ENCODE results near the gene CYTH4.
"Not testable (repeated sequence)": the region's sequence is repeated elsewhere in the genome, so short reads cannot be mapped to it uniquely, and the experiment has no call there.

DNA sequence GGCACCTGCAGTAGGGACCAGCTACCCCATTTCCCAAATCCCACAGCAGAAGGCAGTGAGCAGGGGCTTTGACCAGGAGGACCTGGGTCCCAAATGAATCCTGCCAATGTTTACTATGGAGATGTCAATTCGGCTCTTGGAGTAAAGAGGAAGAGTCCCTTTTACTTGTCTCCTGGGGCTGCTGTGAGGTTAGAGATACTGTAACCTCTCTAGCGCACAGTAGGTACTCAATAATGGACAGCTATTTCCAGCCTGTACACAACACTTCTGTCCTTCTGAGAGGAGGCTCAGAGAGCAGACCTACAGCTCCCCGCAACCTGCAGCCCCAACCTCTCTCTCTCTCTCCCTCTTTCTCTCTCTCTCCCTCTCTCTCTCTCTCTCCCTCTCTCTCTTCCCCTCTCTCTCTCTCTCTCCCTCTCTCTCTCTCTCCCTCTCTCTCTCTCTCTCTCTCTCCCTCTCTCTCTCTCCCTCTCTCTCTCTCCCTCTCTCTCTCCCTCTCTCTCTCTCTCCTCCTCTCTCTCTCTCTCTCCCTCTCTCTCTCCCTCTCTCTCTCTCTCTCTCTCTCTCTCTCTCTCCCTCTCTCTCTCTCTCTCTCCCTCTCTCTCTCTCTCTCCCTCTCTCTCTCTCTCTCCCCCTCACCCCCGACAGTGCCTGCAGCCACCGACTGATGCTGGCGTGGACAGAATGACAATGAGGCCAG is 46.4 kb downstream of the CYTH4 start:
- TF ChIP-seq, protein P1, sequence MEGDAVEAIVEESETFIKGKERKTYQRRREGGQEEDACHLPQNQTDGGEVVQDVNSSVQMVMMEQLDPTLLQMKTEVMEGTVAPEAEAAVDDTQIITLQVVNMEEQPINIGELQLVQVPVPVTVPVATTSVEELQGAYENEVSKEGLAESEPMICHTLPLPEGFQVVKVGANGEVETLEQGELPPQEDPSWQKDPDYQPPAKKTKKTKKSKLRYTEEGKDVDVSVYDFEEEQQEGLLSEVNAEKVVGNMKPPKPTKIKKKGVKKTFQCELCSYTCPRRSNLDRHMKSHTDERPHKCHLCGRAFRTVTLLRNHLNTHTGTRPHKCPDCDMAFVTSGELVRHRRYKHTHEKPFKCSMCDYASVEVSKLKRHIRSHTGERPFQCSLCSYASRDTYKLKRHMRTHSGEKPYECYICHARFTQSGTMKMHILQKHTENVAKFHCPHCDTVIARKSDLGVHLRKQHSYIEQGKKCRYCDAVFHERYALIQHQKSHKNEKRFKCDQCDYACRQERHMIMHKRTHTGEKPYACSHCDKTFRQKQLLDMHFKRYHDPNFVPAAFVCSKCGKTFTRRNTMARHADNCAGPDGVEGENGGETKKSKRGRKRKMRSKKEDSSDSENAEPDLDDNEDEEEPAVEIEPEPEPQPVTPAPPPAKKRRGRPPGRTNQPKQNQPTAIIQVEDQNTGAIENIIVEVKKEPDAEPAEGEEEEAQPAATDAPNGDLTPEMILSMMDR (IDR thresholded peaks at IDR 0.05), result not testable (repeated sequence)
- not testable (repeated sequence) for TF ChIP-seq POLR2AphosphoS5 (IDR thresholded peaks at IDR 0.05)
